ENCODE data around the gene CECR2.

CECR2 gene

GRCh38 chr22:17575151-17575550 is 205.9 kb downstream of the CECR2 start:
- no peak for DNase-seq (ENCODE audit: low spot score)

GRCh38 chr22:17575681-17576080 is 206.4 kb downstream of the CECR2 start:
- no peak for DNase-seq (ENCODE audit: low spot score)

DNA sequence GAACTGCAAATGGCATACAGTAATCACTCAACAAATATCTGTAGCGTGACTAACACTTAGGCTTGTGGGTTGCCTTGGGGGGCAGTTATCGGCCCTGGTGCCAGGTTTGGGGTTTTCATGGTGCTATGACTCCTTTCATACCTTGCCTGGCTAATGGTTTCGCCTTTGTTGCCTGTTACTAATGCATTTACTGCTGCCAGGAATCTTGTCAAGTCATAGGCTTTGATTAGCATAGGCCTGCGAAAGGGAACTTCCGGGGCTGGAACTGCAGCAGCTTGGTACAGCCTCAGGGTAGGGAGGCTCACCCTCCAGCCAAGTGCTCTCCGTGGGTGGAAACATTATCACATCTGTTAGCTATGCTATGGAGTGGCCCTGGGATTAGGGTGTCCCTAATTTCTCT is 207.2 kb downstream of the CECR2 start:
- no peak for DNase-seq (ENCODE audit: low spot score)

DNA sequence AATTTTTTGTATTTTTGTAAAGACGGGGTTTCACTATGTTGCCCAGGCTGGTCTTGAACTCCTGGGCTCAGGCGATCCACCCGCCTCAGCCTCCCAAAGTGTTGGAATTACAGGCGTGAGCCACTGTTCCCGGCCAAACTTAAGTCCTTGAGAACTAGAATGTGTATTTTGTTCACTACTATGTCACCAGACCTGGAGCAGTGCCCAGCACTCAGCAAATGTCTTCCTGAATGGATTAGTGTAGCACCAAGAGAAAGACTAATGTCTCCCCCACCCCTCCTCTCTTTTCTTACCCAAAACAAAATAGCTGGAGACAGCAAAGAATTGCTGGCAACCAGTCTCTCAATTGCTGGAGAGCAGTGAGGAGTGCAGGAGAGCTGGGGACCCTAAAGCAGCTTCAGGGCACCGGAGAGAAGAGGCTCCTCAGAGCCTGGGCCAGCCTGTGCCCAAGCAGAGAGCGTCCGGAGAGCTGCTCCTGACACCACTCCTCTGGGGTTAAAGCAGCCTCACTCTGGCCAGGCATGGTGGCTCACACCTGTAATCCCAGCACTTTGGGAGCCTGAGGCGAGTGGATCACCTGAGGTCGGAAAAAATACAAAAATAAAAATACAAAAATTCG is 209.0 kb downstream of the CECR2 start:
- DNase-seq (ENCODE audit: low spot score), result no peak

GRCh38 chr22:17579535-17579981 is 210.3 kb downstream of the CECR2 start:
- no peak for DNase-seq (ENCODE audit: low spot score)

DNA sequence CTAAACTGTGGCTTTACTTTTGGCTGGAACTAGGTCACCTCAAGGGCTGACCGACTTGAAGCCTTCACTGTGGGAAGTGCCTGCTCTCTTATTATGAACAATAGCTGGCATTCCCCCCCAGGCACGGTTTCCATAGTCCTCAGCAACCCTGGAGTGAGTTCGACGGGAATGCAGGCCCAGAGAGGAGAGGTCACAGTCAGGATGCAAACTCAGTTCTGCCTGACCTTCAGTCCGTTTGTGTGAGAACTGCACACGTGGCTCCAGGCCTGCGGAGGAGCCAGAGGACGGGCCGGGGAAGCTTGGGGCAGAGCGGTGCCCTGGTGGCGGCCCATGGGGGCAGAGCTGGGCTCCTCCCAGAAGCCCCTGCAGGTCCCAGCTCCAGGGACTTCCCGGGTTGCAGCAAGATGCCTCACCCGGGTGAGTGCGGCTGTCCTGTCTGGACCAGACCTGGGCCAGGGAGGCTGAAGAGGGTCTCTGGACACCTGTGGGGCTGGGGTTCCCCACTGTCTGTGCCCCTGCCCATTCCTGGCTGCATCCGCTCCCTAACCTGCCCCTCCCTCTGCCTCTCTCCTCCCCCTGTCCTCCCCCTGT is 211.3 kb downstream of the CECR2 start:
- DNase-seq (ENCODE audit: low spot score), result no peak

DNA sequence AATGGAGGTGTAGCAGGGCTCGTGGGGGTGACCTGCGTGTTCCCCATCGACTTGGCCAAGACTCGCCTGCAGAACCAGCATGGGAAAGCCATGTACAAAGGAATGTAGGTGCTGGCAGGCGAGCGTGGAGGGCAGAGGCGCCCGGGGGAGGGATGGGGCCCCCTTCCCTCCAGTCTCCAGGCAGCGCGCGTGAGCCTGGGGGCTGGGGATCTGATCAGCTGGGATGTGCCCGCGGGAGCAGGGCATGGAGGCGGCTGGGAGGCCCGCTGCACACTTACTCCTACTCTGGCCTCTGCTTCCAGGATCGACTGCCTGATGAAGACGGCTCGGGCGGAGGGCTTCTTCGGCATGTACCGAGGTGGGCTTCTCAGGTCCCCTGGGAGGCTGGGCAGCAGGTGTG is 211.8 kb downstream of the CECR2 start:
- no peak for DNase-seq (ENCODE audit: low spot score)

GRCh38 chr22:17581631-17582030 is 212.4 kb downstream of the CECR2 start:
- no peak for DNase-seq (ENCODE audit: low spot score)

GRCh38 chr22:17583151-17583550 is 213.9 kb downstream of the CECR2 start:
- DNase-seq (ENCODE audit: low spot score), result no peak

DNA sequence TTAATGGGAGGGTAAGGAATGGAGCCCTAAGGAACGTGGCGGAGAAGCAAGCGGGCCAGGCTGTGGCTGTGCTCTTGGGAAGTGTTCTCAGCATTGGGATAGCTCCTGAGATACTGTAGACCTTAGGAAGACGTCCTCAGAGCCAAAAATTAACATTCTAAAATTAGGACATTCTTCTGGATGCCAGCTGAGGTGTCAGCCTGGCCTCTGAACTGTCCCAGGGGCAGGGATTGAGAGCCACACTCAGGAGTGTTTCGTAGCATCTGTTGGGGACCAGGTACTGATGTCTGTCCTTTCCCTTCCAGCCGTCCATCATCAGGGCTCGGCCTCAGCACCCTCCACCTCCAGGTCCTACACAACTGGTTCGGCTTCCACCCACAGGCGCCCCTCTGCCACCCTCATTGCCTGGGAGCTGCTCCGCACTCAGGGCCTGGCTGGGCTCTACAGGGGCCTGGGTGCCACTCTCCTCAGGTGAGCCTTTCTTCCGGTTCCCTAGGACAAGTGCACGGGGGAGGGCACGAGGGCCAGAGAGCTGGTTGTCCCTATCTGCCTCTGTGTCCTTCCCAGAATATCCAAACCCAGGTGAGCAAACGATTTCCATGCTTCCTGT is 217.7 kb downstream of the CECR2 start:
- no peak for DNase-seq (ENCODE audit: low spot score)

- no peak for DNase-seq (ENCODE audit: low spot score)
Measured at GRCh38 chr22:17587629-17588028, 218.4 kb downstream of the CECR2 start.

- no peak for DNase-seq (ENCODE audit: low spot score)
Measured at GRCh38 chr22:17588606-17589005, 219.3 kb downstream of the CECR2 start.

DNA sequence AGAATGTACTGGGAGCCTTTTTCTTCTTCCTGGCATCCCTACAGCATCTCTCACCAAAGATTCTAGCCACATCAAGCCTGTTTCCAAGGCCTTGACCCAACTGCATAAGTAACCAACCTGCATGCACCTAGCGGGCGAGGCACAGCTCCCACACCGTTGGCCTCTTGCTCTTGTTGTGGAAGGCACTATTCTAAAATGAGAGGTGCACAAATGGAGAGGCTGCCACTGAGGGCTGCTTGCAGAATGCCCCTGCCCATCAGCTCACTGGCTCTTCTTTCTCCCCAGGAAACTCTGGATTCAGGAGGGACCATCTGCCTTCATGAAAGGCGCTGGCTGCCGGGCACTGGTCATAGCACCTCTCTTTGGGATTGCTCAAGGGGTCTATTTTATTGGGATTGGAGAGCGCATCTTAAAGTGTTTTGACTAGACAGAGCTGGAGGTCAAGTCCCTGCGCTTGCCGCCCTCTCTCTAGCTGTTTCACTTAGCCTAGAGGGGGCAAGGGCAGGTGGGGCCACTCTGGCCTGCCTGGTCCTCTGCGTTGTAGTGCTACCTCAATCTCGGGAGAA is 220.6 kb downstream of the CECR2 start:
- DNase-seq (ENCODE audit: low spot score), result no peak

DNA sequence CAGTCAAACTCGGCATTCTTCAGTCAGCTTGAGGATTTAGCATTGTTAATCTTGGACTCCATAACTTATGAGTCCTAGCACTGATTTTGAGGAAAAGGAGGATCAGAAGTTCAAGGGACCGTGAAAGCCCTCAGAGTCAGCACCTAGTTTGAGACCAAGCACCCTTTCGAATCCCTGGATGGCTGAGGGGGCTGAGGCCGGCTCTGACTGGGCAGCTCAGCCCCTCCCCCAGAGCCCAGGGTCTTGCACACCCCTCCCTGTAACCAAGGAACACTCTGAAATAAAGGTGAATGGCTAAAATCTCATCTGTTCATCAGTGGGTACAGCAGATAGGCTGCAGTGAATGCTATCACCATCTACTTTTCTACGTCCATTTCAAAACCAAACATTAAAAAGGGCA is 221.3 kb downstream of the CECR2 start:
- DNase-seq (ENCODE audit: low spot score), result no peak

DNA sequence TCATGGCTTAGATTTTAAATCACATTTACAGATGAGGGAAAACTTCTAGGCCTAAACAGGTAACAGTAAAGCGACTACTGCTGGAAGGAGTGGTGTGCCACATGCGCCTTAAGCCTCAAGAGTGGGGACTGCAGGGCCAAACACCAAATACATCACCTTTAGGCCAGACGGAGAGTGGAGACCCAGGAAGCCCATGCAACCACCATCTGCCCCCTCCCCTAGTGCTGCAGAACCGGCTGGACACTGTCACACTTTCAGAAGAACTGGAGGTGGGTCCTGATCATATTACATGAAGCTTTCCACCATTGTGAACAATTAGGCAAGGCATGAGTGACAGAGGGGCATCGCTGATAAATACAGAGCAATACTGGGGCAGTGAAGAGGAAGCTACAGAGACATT is 222.9 kb downstream of the CECR2 start:
- DNase-seq (ENCODE audit: low spot score), result no peak

DNA sequence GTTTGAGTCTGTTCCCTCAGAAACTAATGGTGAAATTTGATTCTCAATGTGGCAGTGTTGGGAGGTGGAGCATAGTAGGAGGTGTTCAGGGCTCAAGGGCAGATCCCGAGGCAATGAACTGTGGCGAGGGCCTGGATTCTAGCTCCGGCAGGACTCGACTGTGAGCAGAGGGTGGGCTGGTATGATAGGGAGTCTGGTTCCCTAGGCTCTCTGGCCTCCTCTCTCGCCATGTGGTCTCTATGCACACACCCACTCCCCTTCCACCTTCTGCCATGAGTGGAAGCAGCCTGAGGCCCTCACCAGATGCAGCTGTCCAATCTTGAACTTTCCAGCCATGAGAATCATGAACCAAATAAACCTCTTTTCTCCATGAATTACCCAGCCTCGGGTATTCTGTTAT is 227.0 kb downstream of the CECR2 start:
- DNase-seq (ENCODE audit: low spot score), result no peak

DNA sequence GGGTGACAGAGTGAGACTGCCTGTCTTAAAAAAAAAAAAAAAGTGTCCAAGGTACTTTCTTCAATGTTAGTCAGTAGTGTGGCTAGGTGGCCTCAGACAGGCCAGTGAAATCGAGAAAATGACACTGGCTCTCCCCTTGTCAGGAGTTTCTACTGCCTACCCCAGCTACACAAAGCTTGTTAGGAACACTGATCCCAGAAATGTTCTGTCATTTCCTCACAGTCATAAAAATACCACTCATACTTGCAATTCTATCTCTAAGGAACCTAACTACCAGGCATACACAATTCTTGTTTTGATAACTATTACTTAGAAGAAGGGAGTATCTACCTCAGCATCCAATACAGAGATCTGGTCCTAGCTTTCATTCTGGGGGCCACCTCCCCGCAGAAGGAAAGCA is 228.0 kb downstream of the CECR2 start:
- no peak for DNase-seq (ENCODE audit: low spot score)

GRCh38 chr22:17598318-17598717 is 229.1 kb downstream of the CECR2 start:
- DNase-seq (ENCODE audit: low spot score), result no peak

DNA sequence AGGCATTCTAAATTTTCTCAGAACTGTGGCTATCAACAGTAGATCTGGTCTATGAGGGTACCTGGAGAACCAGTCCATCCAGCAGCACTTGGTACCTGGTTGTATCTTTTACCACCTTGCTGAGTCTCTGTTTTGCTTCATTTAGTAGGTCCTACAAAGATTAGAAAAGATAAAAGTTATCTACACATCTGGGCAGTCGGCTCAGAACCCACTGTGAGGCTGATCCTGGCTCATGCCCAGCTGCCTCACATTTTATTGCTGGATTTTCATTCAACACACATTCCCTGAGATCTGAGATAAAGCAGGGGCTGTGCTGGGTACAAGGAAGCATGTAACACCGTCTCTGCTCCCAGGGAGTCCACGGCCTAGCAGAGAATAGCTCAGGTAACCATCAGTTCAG is 231.8 kb downstream of the CECR2 start:
- no peak for DNase-seq (ENCODE audit: low spot score)

GRCh38 chr22:17603668-17604067 is 234.4 kb downstream of the CECR2 start:
- DNase-seq (ENCODE audit: low spot score), result no peak

GRCh38 chr22:17606496-17606895 is 237.2 kb downstream of the CECR2 start:
- DNase-seq (ENCODE audit: low spot score), result no peak

Data from kidney capillary endothelial cell (primary cell).